ENCODE data around the gene GMDS. TPM values are rescaled to one million over a fixed set of nuclear protein-coding genes. Genes with fewer than 3 reads are reported as not detected.

Gene GMDS
- total and polyA plus RNA-seq, 2 donors (not counting 1 experiment from before 2014, with no cell fraction given): 11.5 to 16.4 TPM

GRCh38 chr6:1621070-1621701 is 624.2 kb downstream of the GMDS start:
- ChIA-PET CTCF (interaction anchor here (1.2 kb wide), 1 partner anchor 16 kb away, joined by 7 read pairs; no protein-coding TSS in a partner anchor), POLR2A (no interaction called here)
- Histone ChIP-seq H3K27me3 (replicated peaks in 1 of 4; ENCODE audit: control extremely low read depth in 1 of 4, control insufficient read depth in 3 of 4, insufficient read depth in 4 of 4, low read length in 3 of 4) (peaks cover 0 to 87% (median 57%) of the 10 kb centered on the region in 4 experiments), H3K9me3 (ENCODE audit: control extremely low read depth in 1 of 3, control insufficient read depth in 2 of 3, insufficient read depth in 1 of 3, low read length in 2 of 3) (peaks cover 0 to 36% (median 0%) of the 10 kb centered on the region in 3 donors), H3K36me3 (replicated peaks in 1 of 2; ENCODE audit: control extremely low read depth in 1 of 2, control insufficient read depth in 1 of 2, extremely low read depth in 1 of 2, insufficient read depth in 2 of 2, low read length in 1 of 2) (no peaks in the 10 kb centered on the region), H3K4me1 (ENCODE audit: control insufficient read depth in 2 of 2, insufficient read depth in 2 of 2, low read length in 2 of 2) (peaks cover 37% of the 10 kb centered on the region in 2 donors), H3K79me2 (ENCODE audit: control insufficient read depth, insufficient read depth, low read length) (no peaks in the 10 kb centered on the region), H3K4me2 (replicated peaks; ENCODE audit: low read depth, low read length, poor library complexity, severe bottlenecking) (no peak overlapping the region), H3K27ac (ENCODE audit: low read length in 2 of 2) (no peak overlapping the region), H2AFZ (ENCODE audit: insufficient read depth, low read depth, low read length, poor library complexity, severe bottlenecking) (no peak overlapping the region), H3K9ac (ENCODE audit: low read length) (no peak overlapping the region), H4K20me1 (ENCODE audit: control insufficient read depth, insufficient read depth, low read length, poor library complexity, severe bottlenecking) (no peaks in the 10 kb centered on the region), H3K4me3 (ENCODE audit: control extremely low read depth in 1 of 5, extremely low read depth in 1 of 5, insufficient read depth in 1 of 5, low read depth in 2 of 5, low read length in 4 of 5) (no peak overlapping the region)
- Mint-ChIP-seq H3K27ac (no peak overlapping the region), H3K4me3 (peak overlapping the region; percentile 34), H3K27me3 (peaks cover 58% of the 10 kb centered on the region), H3K9me3 (ENCODE audit: insufficient read depth) (no peaks in the 10 kb centered on the region), H3K4me1 (peaks cover 20% of the 10 kb centered on the region)
- WGBS (ENCODE audit: insufficient coverage): 97% methylated on average over 21 of the region's 30 CpGs
- DNase-seq (no peak), ATAC-seq (ENCODE audit: low read depth) (no peak)
- TF ChIP-seq EZH2 (IDR thresholded peaks at IDR 0.05; ENCODE audit: borderline replicate concordance, insufficient read depth, low read depth, low read length, poor library complexity, severe bottlenecking): no peak
- TF ChIP-seq CTCF (IDR thresholded peaks at IDR 0.05): no peak
- intact Hi-C loops (cut with micrococcal nuclease): loop anchor here (10.0 kb wide), 1 partner anchor 114 kb away; no protein-coding TSS in a partner anchor

- Mint-ChIP-seq H3K9me3 (ENCODE audit: insufficient read depth) (no peaks in the 10 kb centered on the region), H3K27ac (no peak overlapping the region), H3K27me3 (peaks cover 59% of the 10 kb centered on the region), H3K4me3 (peak overlapping the region; percentile 34), H3K4me1 (peaks cover 14% of the 10 kb centered on the region)
- H3K27ac ChIP-seq (ENCODE audit: low read length in 2 of 2): no peak overlapping the region
- peak overlapping the region; percentile 82 for H3K4me2 ChIP-seq (replicated peaks; ENCODE audit: low read depth, low read length, poor library complexity, severe bottlenecking)
- ATAC-seq (ENCODE audit: low read depth): no peak
- H3K4me1 ChIP-seq (ENCODE audit: control insufficient read depth in 2 of 2, insufficient read depth in 2 of 2, low read length in 2 of 2): peaks cover 31% of the 10 kb centered on the region in 2 donors
- peaks cover 0 to 88% (median 55%) of the 10 kb centered on the region in 4 experiments for H3K27me3 ChIP-seq (replicated peaks in 1 of 4; ENCODE audit: control extremely low read depth in 1 of 4, control insufficient read depth in 3 of 4, insufficient read depth in 4 of 4, low read length in 3 of 4)
- H4K20me1 ChIP-seq (ENCODE audit: control insufficient read depth, insufficient read depth, low read length, poor library complexity, severe bottlenecking): no peaks in the 10 kb centered on the region
- no peak for TF ChIP-seq CTCF (IDR thresholded peaks at IDR 0.05)
- no peak for TF ChIP-seq EZH2 (IDR thresholded peaks at IDR 0.05; ENCODE audit: borderline replicate concordance, insufficient read depth, low read depth, low read length, poor library complexity, severe bottlenecking)
- H3K9me3 ChIP-seq (ENCODE audit: control extremely low read depth in 1 of 3, control insufficient read depth in 2 of 3, insufficient read depth in 1 of 3, low read length in 2 of 3): peaks cover 0 to 33% (median 0%) of the 10 kb centered on the region in 3 donors
- peak overlapping the region in 1 of 5 experiments; percentile 47 for H3K4me3 ChIP-seq (ENCODE audit: control extremely low read depth in 1 of 5, extremely low read depth in 1 of 5, insufficient read depth in 1 of 5, low read depth in 2 of 5, low read length in 4 of 5)
- POLR2A ChIA-PET: no interaction called here
- no peak for DNase-seq
- H3K79me2 ChIP-seq (ENCODE audit: control insufficient read depth, insufficient read depth, low read length): no peaks in the 10 kb centered on the region
- no peaks in the 10 kb centered on the region for H3K36me3 ChIP-seq (replicated peaks in 1 of 2; ENCODE audit: control extremely low read depth in 1 of 2, control insufficient read depth in 1 of 2, extremely low read depth in 1 of 2, insufficient read depth in 2 of 2, low read length in 1 of 2)
- no peak overlapping the region for H2AFZ ChIP-seq (ENCODE audit: insufficient read depth, low read depth, low read length, poor library complexity, severe bottlenecking)
- 50% methylated on average over 50 of the region's 50 CpGs for WGBS (ENCODE audit: insufficient coverage)
- CTCF ChIA-PET: interaction anchor here (1.2 kb wide), 1 partner anchor 15 kb away, joined by 7 read pairs; no protein-coding TSS in a partner anchor
- intact Hi-C loops (cut with micrococcal nuclease): loop anchor here (10.0 kb wide), 1 partner anchor 114 kb away; no protein-coding TSS in a partner anchor
- H3K9ac ChIP-seq (ENCODE audit: low read length): peak overlapping the region; percentile 48
These were observed 624.8 kb downstream of the GMDS start for GRCh38 chr6:1620504-1621069.
